GM18868 (cell line): ENCODE results near the gene IARS1.

ENCODE experiments used
- ATAC-seq: cut with Tn5 transposase; IDR thresholded peaks from one replicate; pipeline ENCODE4 v1.9.1; 2021; ENCODE audit warnings: mild to moderate bottlenecking, moderate library complexity; ENCODE audit not compliant: unreplicated experiment

IARS1 gene

DNA sequence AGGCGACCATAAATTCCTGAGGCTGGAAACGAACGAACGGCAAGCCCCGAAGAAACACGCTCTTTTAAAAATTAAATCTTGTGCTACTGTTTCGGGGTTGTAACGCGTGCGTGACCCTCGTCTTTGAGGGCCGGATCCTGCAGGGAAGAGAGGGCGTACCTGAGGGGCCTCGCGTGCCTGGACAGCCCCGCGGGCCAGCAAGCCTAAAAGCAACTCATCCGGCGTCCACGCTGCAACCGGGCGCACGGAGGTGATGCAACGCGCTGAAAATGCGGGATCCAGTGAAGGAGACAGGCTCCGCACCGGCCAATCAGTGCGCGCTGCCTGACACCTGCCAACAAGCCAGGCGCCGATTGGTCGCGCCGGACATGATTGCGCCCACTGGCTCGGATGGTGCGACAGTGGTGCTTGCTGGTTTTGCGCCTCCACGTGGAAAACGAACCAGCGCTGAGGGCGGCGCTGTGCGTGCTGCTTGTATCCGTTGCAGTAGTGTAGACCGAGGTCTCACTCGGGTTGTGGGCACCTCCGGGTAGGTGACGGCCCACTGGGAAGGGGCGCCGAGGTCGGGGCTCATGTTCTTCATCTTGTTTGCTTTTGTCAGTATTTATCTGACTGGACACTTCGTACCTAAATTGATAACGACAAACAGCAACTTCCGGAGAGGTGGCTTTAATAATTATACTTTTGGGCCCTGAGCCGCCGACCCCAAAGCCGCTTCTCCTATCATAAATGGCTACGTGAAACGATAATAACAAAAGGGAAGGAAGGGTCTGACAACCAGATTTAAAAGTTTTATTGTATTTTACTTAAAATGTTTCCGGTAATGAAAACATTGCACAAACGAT is at the start of gene IARS1:
IARS1 (minus strand) TSS at position 246 of the 845 bp plus-strand sequence. CDS start 4,278 bp downstream, outside the sequence.
- ATAC-seq = peak; percentile 96

DNA sequence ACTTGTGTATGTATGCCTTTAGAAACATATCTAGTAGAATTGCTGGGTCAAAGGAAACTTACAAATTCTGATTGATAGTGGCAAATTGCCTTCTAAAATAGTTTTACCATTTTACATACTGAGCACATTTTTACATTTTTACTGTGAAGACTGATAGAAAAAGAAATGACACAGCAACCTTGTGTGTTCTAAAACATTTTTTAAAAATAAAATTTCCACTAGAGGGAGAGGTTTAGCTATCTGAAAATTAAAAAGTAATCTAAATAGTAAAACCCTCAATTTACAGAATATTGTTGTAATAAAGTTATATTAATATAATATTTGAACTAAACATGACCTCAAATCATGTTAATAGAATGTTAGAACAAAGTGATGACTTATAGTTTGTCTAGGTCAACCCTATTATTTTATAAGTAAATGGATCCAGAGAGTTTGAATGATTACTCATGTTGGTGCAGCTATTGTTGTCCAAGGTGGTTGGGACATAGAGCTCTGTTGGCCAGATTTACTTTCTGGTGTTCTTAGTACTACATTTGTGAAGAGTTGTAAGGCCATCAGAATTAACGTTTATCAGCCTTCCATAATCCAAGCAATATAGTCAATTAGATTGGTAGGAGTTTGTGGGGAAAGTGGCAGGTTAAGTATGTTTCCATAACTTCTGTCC is 49.5 kb upstream of the IARS1 start:
- ATAC-seq = no peak

DNA sequence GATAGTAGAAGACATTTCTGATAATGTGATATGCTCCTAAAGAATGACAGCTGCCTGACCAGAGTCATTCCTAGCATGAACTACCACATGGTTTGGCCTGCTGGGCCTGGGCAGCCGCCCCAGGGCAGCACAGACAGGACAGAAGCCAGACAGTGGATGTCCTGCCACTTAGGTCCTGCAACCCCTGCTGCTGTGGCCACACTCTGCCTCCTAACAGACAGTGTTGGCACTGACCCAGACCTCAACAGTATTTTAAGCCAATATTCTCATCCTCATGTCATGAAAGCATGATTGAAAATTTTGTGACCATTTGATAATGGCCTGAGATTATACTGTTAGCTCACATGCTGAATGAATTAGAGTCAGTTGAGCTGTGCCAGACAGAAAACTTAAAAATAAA is 48.1 kb upstream of the IARS1 start:
- no peak for ATAC-seq

DNA sequence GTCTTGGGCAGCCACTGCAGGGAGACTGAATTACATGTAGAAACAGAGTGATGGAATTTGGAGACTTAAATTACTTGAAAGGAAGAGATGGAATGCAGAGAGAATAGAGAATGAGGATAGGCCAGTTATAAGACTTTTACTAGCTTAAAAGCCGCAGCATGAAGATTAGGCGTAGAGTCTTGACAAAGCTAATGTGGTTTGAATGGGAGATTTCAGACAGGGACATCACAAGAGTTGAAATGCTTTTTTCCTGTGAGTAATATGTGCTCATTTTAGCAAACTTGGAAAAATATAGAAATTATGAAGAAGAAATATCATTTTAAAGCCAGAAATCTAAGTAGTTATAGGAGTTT is 39.8 kb upstream of the IARS1 start:
- ATAC-seq = no peak

DNA sequence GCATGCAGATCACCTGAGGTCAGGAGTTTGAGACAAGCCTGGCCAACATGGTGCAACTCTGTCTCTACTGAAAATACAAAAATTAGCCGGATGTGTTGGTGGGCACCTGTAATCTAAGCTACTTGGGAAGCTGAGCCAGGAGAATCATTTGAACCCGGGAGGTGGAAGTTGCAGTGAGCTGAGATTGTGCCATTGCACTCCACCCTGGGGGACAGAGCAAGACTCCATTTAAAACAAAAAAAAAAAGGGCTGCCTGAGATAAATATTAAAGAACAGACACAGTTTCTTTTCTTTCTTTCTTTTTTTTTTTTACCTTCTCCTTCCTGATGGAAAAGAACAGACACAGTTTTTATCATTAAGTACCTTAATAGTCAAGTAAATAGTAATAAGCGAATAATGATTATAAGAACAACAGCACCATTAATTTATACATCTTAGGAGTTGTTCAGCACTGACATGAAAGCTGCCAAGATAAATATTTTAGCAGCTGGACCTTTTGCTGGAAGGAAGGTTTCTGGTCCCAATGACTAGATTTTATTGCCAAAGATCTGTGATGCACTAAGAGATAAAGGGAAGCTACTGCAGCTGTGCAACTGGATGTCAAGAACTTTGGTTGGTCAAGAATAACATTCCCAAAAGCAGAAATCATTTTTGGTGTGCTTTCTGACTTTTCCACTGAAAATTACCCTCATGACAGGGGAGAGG is 39.2 kb upstream of the IARS1 start:
- no peak for ATAC-seq

DNA sequence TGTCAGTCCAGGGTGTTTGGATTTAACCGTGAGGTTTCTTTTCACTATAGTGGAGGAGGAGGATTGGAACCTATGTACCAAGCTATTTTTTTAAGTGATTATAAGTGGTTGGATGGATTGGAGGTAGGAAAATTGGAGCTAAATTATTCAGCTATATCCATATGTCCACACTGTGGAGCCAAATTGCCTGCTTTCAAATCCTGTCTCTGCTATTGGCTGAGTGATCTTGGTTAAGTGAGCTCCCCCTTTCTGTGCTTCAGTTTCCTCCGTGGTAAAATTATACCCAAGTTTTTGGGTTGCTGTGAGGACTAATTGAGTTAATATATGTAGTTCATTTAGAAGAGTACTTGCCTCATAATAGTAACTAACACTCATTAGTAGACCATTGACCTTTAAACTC is 34.7 kb upstream of the IARS1 start:
- ATAC-seq = no peak

DNA sequence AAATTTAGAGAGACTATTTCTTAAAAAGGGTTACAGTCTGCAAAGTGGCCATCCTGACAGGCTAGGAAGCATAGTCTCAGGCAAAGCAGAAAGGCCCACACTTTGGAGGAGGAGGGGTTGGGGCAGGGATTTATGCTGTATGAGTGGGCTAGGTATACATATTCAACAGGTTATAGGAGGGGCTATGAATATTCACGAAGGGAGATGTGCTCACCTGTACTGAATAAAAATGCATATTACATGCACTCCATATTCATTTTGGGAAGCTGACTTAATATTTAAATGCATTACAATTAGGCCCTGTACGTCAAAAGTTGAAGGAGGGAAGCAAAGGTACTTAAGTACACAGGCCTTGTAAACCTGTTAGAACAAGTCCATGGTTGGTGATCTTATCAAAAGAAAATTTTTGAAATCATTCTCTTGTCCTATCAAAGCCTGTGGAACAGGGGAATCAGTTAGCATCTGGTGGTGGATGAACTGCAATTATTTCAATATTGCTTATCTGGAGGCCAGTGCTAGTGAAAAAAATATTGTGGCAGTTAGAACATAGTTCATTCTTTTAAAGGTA is 33.9 kb upstream of the IARS1 start:
- ATAC-seq = no peak

DNA sequence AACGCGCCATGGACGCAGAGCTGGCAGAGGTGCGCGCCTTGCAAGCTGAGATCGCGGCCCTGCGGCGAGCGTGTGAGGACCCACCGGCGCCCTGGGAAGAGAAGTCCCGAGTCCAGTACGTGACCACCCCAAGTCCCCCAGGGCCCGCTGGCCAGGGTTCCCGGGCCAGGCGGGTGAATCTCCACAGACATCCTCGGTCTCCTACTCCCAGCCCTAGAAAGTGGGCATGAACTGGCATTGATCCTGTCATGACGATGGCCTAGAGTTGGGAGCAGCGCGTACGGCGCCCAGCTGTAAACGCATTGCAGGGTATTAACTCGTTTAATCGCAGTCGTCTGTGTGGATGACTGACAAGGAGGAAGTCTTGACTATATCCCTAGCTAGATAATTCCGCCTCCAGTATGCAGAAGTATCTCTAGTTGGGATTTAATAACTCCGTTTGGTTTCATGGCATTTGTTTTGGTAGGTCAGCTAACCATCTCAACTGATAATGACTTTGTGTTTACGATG is 32.5 kb upstream of the IARS1 start:
- ATAC-seq = no peak

DNA sequence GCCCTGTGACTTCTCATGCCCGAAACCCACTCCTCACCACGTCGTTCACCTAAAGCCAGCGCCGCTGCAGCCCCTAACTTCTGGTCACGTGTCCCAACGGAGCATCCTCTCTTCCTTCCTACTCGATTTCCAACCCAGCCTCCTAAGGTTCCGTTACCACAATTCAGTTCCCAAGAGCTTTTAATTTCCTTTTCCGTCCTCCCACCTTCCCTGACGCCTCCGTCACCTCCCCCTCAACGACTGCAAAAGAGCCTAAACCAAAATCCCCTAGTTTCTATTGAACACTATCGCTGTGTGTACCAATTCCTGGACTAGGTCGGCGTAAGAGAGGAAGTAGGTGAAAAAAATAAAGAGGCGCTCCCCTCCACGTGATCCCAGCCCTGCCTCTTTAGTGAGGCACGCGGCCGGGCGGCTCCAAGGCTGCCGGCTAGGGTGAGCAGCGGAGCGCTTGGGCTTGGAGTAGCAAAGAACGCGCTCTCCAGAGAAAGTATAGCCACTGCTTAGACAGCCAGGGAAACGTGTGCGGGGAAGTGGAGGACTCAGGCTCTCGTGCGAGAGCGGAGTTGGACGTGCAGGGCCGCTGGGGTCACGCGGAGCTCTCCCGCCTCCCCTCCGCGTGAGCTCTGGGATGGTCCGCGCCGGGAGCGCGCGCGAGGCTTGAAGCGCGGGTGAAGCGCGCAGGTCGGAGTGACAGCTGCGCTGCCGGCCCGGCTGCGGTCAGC is 31.9 kb upstream of the IARS1 start, which contains the start of the genes CENPP and NOL8:
CENPP (plus strand) TSS at position 685 of the 722 bp plus-strand sequence.
NOL8 (minus strand) TSS at position 82 of the 722 bp plus-strand sequence. CDS start 1,189 bp downstream, outside the sequence.
- peak; percentile 95 for ATAC-seq

DNA sequence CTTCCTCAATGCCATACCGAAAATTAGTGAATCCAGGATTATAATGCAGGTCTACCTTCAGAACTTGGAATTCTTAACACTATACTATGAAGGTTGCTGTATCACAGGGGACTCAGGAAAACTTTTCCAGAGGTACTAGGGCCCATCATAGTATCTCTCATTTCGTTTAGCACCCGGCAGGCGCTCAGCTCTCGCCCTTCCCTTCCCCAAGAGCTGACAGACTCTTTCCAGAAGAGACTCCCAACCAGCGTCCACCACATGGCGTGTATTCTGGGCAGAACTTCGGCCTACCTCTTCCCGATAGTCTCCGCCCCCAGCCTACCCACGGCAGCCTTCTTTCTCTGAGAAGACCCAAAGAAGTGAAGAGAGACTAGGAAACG is 31.4 kb upstream of the IARS1 start:
- peak; percentile 8 for ATAC-seq

DNA sequence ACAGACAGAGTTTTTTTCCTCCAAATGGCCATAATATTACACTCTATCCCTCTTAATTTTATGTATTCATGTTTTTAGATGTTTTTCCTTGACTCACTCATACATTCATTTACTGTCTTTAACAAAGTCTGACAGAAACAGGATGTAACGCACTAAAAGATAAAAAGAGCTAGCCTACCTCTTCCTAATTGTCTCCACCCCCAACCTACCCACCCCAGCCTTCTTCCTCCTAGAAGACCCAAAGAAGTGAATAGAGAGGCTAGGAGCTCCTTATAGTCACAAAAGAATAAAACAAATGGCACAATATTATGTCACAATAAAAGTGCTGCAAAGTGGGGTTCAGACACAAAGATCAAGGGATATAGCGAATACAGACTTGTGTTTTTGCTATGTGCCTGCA is 30.9 kb upstream of the IARS1 start:
- no peak for ATAC-seq

DNA sequence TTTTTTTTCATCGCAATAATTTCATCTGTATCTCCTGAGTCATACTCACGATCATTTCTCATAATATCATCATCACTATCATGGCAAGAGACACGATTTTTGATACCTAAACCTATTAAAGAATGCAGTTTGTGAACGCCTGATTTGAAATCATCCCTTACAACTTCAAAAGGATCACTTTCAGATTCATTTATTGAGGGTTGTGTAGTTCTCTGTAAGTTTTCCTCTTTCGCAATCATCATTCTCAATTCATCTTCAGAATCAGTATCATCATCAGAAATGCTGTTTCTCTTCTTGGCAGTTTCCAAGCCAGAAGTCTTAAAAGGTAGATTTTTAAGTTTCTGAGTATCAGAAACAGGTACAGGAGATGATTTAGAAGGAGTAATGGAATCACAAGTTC is 22.0 kb upstream of the IARS1 start:
- no peak for ATAC-seq

DNA sequence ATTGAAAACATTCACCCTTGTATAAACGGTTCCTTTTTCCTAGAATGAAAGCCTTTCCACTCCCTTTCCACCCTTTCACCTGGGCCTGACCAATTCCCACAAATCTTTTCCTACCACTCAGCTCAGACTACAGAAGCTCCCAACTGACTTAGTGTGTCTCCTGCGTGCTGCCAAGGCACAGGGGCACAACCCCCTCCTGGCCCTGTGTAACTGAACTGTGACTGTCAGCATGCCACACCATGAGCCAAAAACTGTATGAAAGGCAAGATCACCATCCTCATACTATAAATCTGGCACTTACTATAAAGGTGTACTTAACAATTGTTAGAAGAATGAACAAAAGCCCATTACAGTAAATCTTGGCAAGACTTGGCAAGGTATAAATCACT is 20.1 kb upstream of the IARS1 start:
- ATAC-seq = no peak

DNA sequence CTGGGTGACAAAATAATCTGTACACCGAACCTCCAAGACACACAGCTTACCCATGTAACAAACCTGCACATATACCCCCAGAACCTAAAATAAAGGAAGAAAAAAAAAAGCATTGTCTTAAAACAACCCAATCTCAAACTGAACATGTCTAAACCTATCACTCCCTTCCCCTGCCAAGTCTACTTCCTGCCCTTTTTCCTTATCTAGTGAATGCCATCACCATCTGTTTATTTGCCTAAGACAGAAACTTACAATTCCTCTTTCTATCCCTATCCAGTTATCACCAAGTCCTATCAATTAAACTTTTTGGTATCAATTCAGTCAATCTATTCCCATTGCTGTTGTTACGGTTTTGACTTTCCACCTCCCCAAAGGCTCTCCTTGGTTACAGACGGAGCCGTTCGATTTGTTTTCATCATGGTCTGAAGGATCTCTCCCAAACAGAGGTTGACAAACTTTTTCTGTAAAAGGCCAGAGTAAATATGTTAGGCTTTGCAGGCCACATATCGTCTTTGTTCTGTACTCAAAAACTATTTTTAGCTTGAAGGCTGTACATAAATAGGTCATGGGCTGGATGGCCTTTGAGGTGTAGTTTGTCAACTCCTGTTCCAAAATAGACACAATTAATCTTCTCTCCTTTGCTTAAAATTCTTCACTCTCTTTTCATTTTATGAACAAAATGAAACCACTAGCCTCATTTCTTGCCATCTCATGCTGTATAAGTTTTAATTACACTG is 19.6 kb upstream of the IARS1 start:
- ATAC-seq = no peak

DNA sequence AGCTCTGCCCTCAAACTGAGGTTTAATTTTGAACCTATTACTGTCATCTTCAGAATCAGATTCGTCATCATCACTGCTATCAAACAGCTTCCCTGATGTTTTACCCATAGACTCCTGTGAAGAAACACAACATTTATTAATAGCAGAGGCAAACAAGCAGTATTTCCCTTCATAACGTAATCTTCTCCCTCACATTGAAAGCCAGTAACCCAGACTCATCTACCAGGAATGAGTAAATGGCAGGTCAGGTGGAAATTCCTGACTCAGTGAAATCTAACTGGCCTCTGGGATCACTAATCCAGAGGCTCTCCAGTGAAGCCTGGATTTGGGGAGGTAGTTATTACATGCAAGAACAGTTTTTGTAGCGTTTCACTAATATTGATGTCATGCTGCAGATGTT is 17.1 kb upstream of the IARS1 start:
- ATAC-seq = no peak

DNA sequence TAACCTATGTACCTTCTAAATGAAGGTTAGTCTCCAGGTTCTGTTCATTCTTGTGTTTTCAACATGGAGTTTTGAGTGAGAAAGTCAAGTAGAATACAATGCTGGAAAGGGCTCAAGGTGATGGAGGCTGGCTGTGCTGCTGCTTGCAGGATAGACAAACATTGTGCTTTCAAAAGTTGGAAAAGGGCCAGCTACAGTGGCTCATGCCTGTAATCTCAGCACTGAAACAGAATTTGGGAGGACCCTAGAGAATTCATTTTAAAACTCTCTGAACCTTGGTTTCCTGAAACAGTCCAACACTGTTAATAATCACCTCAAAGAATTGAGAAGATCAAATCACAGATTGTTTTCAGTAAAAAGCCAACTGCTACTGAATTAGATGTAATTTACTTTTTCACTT is 15.4 kb upstream of the IARS1 start:
- no peak for ATAC-seq

DNA sequence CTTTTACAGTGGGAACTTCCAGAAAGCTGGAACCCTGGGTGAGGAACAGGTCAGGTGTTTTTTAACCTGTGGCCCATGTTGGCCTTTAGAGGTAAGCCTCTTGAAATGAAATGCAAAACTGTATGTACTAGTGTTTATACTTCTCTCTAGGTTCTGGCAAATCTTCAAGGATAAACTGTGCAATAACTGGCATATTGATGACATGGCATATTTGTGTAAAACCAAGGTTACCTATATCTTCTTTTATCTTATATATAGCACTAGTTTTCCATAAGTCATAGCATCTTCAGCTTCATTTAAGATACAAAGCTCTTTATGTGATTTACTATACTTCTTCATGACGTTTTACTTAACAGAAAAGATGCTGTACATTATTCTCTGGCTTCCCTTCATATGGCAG is 7.4 kb upstream of the IARS1 start:
- ATAC-seq = no peak

DNA sequence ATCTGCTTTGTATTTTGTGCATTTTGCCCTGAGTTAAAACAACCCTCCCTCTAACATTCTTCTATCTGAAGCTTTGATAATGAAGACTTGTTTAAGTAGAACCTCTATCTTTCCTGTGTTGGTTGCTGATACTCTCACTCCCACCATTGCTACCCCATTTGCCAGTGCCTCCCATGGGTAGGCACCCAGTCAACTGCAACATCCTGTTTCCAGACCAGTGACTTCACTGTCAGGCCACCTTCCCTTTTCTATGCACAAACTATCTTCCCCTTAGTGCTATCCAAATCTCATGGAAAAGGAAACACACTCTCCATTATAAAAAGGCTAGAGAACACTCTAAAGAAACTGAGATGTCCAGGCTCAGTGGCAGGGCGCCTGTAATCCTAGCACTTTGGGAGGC is 5.6 kb upstream of the IARS1 start:
- no peak for ATAC-seq

DNA sequence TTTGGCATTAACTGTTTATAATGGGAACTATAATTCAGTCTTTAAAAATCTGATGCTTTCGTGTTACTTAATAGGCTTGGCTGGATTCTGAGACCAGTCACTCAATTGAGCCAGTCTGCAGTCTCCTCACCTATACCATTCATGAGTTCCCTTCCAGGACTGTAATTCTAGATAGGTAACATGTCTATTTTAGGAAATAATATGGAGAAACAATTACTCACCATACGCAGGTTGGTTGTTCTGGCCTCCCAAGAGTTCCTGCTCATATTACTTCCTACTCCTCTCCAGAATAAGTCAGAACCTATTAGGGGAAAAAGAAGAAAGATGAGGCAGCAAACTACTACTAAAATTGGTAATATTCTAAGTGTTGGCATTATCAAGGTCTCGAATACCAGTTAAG is 4.5 kb upstream of the IARS1 start:
- ATAC-seq = no peak

DNA sequence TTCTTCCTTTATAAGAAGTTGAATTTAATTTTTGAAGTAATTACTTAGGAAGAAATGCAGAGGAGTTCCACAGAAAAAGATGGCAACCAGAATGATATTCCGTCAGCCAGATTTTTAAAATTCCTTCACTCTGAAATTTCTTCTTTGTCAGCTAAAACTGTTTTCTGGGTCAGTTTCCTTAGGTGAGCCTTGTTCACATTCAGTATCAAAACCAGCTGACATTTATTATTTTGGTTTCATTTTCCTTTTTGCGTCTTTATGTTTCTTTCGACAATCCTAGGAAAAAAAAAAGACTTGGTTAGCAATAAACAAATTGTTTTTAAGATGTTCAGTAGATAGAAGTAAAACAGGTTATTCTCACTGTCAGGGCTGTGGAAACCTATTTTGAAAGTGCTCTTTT is 4.1 kb upstream of the IARS1 start:
- ATAC-seq = no peak
